Measurements from ENCODE around the gene SMOC1. TPM values are rescaled to one million over a fixed set of nuclear protein-coding genes. Genes with fewer than 3 reads are reported as not detected.

The SMOC1 gene
- total RNA-seq, 1 experiment from 2014 or later, result 0.68 TPM

DNA sequence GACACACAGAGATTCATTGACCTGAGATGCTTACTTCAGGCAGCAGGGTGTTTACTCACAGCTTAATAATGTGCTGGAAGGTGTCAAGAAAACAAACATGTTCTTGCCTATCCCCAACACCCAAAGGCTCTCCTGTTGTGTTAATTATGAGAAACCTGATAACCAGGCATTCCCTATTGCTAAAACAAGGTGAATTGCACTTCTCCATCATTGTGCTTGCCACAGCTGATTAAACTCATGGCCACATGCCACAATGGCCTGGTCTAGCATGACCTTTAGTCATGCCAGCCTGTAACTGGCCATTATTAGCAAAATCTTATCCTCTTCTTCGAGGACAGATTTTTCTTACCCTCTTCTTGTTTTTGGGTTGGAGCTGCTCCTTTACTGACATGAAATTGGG, 21.4 kb downstream of the SMOC1 start:
- H4K20me1 ChIP-seq (ENCODE audit: control insufficient read depth, insufficient read depth, insufficient read length), result no peaks in the 10 kb centered on the region
- Mint-ChIP-seq H3K27me3 (ENCODE audit: low read depth) (peaks cover 1% of the 10 kb centered on the region; the same call in 1 of the 2 replicates), H3K4me1 (no peaks in the 10 kb centered on the region), H3K9me3 (peaks cover 8 to 16% of the 10 kb centered on the region in 2 experiments), H3K36me3 (ENCODE audit: insufficient read depth in 1 of 3, low read depth in 3 of 3) (peaks cover 2 to 22% (median 4%) of the 10 kb centered on the region in 3 experiments; a peak in 6 of 7 replicates), H3K27ac (no peak overlapping the region), H3K4me3 (no peak overlapping the region)
- TF ChIP-seq, protein P1, sequence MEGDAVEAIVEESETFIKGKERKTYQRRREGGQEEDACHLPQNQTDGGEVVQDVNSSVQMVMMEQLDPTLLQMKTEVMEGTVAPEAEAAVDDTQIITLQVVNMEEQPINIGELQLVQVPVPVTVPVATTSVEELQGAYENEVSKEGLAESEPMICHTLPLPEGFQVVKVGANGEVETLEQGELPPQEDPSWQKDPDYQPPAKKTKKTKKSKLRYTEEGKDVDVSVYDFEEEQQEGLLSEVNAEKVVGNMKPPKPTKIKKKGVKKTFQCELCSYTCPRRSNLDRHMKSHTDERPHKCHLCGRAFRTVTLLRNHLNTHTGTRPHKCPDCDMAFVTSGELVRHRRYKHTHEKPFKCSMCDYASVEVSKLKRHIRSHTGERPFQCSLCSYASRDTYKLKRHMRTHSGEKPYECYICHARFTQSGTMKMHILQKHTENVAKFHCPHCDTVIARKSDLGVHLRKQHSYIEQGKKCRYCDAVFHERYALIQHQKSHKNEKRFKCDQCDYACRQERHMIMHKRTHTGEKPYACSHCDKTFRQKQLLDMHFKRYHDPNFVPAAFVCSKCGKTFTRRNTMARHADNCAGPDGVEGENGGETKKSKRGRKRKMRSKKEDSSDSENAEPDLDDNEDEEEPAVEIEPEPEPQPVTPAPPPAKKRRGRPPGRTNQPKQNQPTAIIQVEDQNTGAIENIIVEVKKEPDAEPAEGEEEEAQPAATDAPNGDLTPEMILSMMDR (conservative IDR thresholded peaks at IDR 0.05), result no peak
- no peak overlapping the region for H3K9ac ChIP-seq (ENCODE audit: extremely low read depth, insufficient read length, low read length)
- H3K27ac ChIP-seq (ENCODE audit: insufficient read length, low read depth, low read length), result no peak overlapping the region
- H3K23me2 ChIP-seq (ENCODE audit: insufficient read length, low read depth, low read length, poor library complexity, severe bottlenecking), result no peaks in the 10 kb centered on the region
- no peak overlapping the region for H4K5ac ChIP-seq (ENCODE audit: insufficient read length, low read depth, low read length)
- no peak overlapping the region for H3K4me2 ChIP-seq (ENCODE audit: insufficient read depth, insufficient read length, low read length)
- no peaks in the 10 kb centered on the region for H3K79me1 ChIP-seq (ENCODE audit: insufficient read depth, low read depth, low read length, poor library complexity, severe bottlenecking)
- no peak overlapping the region for H2AK5ac ChIP-seq (ENCODE audit: insufficient read length, low read length)
- H3T11ph ChIP-seq (ENCODE audit: low read length), result no peak overlapping the region
- H3K27me3 ChIP-seq (ENCODE audit: insufficient read depth, low read length), result no peaks in the 10 kb centered on the region
- no peak overlapping the region for H2BK12ac ChIP-seq (ENCODE audit: insufficient read length, low read depth, low read length)
- H3K56ac ChIP-seq (ENCODE audit: insufficient read length, low read depth, low read length), result no peak overlapping the region
- no peak overlapping the region for H3K14ac ChIP-seq (ENCODE audit: insufficient read depth, low read length)
- no peak overlapping the region for H3K4ac ChIP-seq (ENCODE audit: low read depth, low read length)
- H4K91ac ChIP-seq (ENCODE audit: insufficient read length, low read depth, low read length), result no peak overlapping the region
- no peaks in the 10 kb centered on the region for H3K9me3 ChIP-seq (ENCODE audit: control insufficient read depth, low read depth, low read length)
- H2AFZ ChIP-seq (ENCODE audit: low read length), result no peak overlapping the region
- WGBS (ENCODE audit: extremely low coverage, insufficient read length, low lambda C conversion rate), result no CpG with 5 or more reads among the region's 1 CpG
- no peaks in the 10 kb centered on the region for H3K4me1 ChIP-seq (ENCODE audit: insufficient read depth, low read length)
- no peaks in the 10 kb centered on the region for H3K79me2 ChIP-seq (ENCODE audit: insufficient read depth, low read length)
- H2BK5ac ChIP-seq (ENCODE audit: insufficient read length, low read length), result no peak overlapping the region
- H2BK120ac ChIP-seq (ENCODE audit: low read depth, low read length, poor library complexity, severe bottlenecking), result no peak overlapping the region
- H2BK15ac ChIP-seq (ENCODE audit: low read depth, low read length), result no peak overlapping the region
- DNase-seq, result no peak
- no peak overlapping the region for H3K18ac ChIP-seq (ENCODE audit: insufficient read length, low read depth, low read length)
- H4K8ac ChIP-seq (replicated peaks; ENCODE audit: insufficient read length, low read depth, low read length), result no peak overlapping the region
- H2BK20ac ChIP-seq (ENCODE audit: low read depth, low read length, poor library complexity, severe bottlenecking), result no peak overlapping the region
- H3K23ac ChIP-seq (ENCODE audit: insufficient read length, low read depth, low read length), result no peak overlapping the region

Measured in H9 (cell line).